K562 (cell line): ENCODE results near the gene ZFX.

Source experiments
- BDP1 ChIP-seq: IDR thresholded peaks from 3 replicates; pipeline ENCODE4 v1.6.1; 2011; ENCODE audit not compliant: insufficient read length, insufficient read depth
- CBX5 ChIP-seq: IDR thresholded peaks from 2 replicates; pipeline ENCODE4 v1.6.1; 2014; ENCODE audit warnings: low read depth, borderline replicate concordance
- EGR1 ChIP-seq: fragments of 450-650 bp; conservative IDR thresholded peaks from 2 replicates; pipeline ENCODE4 v1.6.1; 2017; ENCODE audit warnings: mild to moderate bottlenecking

DNA sequence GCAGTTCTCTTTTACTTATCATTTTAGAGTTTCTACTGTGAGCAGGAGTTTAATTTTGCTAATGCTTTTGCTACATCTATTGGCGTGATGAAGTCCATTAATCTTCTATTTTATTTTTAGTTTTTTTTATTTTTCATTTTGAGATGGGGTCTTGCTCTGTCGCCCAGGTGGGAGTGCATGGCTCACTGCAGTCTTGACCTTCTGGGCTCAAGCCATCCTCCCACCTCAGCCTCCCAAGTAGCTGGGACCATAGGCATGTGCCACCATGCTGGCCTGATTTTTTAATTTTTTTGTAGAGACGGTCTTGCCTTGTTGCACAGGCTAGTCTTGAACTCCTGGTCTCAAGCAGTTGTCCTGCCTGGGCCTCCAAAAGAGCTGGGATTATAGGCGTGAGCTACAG lies 9.4 kb downstream of the ZFX start:
- TF ChIP-seq CBX5 (no peak), EGR1 (no peak), BDP1 (no peak)
